H1 (cell line): ENCODE measurements around the gene CLCN5. TPM values are rescaled to one million over a fixed set of nuclear protein-coding genes. Genes with fewer than 3 reads are reported as not detected.

Source experiments
- ASH2L ChIP-seq: fragments of 200-600, 300-600 bp; sonication (generic); IDR thresholded peaks from one replicate; pipeline ENCODE4 v1.7.1; 2017; ENCODE audit warnings: low read length
- BACH1 ChIP-seq: IDR thresholded peaks from 2 replicates; pipeline ENCODE4 v1.6.1; 2012; ENCODE audit warnings: low read length, improper control_type of control experiment
- CBX8 ChIP-seq: fragments of 300-800, 300-1000 bp; sonication (generic); IDR thresholded peaks from 2 replicates; pipeline ENCODE4 v1.7.1; 2016; ENCODE audit warnings: low read depth, low read length, borderline replicate concordance
- CHD2 ChIP-seq: IDR thresholded peaks from 2 replicates; pipeline ENCODE4 v1.6.1; 2012; ENCODE audit warnings: low read length, improper control_type of control experiment
- CHD7 ChIP-seq: fragments of 300-600 bp; sonication (generic); IDR thresholded peaks from 2 replicates; pipeline ENCODE4 v1.7.1; 2012; ENCODE audit warnings: low read length, moderate library complexity, mild to moderate bottlenecking, inconsistent platforms; ENCODE audit not compliant: insufficient replicate concordance
- HDAC6 ChIP-seq: IDR thresholded peaks from one replicate; pipeline ENCODE4 v1.7.1; 2012; ENCODE audit warnings: low read depth, mild to moderate bottlenecking, inconsistent platforms, low read length, moderate library complexity
- JUN ChIP-seq: IDR thresholded peaks from 2 replicates; pipeline ENCODE4 v1.6.1; 2011; ENCODE audit warnings: low read depth, mild to moderate bottlenecking, improper control_type of control experiment, low read length
- MAFK ChIP-seq: IDR thresholded peaks from 2 replicates; pipeline ENCODE4 v1.6.1; 2012; ENCODE audit warnings: low read depth, mild to moderate bottlenecking, improper control_type of control experiment, low read length
- NANOG ChIP-seq: IDR thresholded peaks from 2 replicates; pipeline ENCODE4 v1.6.1; 2011; ENCODE audit warnings: low read length, low read depth, mild to moderate bottlenecking, inconsistent platforms; ENCODE audit not compliant: insufficient read depth, poor library complexity, severe bottlenecking
- RBBP5 ChIP-seq: IDR thresholded peaks from 2 replicates; pipeline ENCODE4 v1.7.1; 2012; ENCODE audit warnings: low read depth, mild to moderate bottlenecking, inconsistent platforms, low read length, moderate library complexity, borderline replicate concordance
- SIX5 ChIP-seq: IDR thresholded peaks from 2 replicates; pipeline ENCODE4 v1.6.1; 2011; ENCODE audit warnings: mild to moderate bottlenecking, low read depth, low read length
- TAF1 ChIP-seq: IDR thresholded peaks from 2 replicates; pipeline ENCODE4 v1.6.1; 2011; ENCODE audit warnings: mild to moderate bottlenecking, low read depth, low read length
- TCF12 ChIP-seq: IDR thresholded peaks from 2 replicates; pipeline ENCODE4 v1.6.1; 2011; ENCODE audit warnings: low read depth, mild to moderate bottlenecking, low read length
- polyA plus RNA-seq, 7 experiments: library from polyadenylated mRNA; depleted of rRNA in 3 of 7; stranded (reverse) in 5 of 7; unstranded in 2 of 7; fragments of >200 nt in 5 of 7; fragments of 200-250 nt in 2 of 7; gene quantifications; 1 replicate in 5 of 7; 2 replicates in 1 of 7; 4 replicates in 1 of 7; pipeline versions ENCODE4 v1.2.1 to v1.2.3, GENCODE V29; 2011 to 2013; ENCODE audit warnings: missing spikeins in 2 of 7, mixed read lengths in 2 of 7
- total RNA-seq: library from RNA; stranded (reverse); fragmentation: NEBNext Ultra II Directional; extraction: Animal tissue kit (Norgen Biotek cat#: 25700); gene quantifications from 2 replicates; pipeline ENCODE4 v1.2.1, GENCODE V29; 2021

CLCN5 gene
- total and polyA plus RNA-seq, 2 of the 8 experiments (the other 6 are each of a cell fraction or from before 2014, with no cell fraction given): 4.2 to 9.7 TPM

- TF ChIP-seq CHD7: no peak
- TF ChIP-seq BACH1: no peak
- no peak for TF ChIP-seq JUN
- TF ChIP-seq HDAC6: no peak
- no peak for TF ChIP-seq CBX8
- no peak for TF ChIP-seq NANOG
- TF ChIP-seq SIX5: no peak
- TF ChIP-seq CHD2: no peak
- TF ChIP-seq RBBP5: no peak
- no peak for TF ChIP-seq ASH2L
- no peak for TF ChIP-seq TCF12
- TF ChIP-seq MAFK: no peak
- TF ChIP-seq TAF1: no peak
Observed at GRCh38 chrX:49880668-49881067, 41.7 kb upstream of the CLCN5 start (continued).
